ENCODE data around the gene SLC45A1.
A peak's percentile ranks its signal among the peaks of the same experiment; 100 is the strongest.

DNA sequence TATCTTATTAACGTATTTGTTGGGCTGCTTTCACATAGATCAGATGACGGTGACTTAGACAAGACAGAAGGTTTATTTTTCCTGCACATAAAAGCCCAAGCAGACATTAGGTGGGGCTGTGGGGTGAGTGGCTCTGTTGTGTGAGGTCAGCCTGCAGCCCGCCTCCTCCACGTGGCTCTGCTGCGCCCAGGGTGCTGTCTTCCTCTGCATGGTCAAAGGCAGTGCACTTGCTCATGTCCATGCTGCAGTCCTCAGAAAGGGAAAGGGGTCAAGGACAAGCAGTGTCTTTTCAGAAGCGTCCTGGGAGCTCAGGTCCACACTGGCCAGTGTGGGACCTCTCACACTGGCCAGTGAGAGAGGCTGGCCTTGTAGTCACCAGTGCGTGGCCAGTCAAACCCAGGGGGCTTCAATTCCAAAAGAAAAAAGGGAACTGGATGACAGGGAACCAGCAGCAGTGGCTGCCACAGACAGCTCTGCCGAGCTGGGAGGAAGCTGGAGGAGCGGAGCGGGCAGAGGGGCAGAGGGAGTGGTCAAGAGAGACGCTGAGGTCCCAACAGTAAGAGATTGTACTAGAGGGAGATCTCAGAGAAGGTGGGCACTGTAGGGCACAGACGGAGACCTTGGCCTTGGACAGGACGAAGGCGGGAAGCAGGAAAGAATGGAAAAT lies 35.9 kb upstream of the SLC45A1 start:
- TF ChIP-seq POLR2AphosphoS5 (IDR thresholded peaks at IDR 0.05) = peak in 1 of 2 donors; percentile 20
- TF ChIP-seq, protein P1, sequence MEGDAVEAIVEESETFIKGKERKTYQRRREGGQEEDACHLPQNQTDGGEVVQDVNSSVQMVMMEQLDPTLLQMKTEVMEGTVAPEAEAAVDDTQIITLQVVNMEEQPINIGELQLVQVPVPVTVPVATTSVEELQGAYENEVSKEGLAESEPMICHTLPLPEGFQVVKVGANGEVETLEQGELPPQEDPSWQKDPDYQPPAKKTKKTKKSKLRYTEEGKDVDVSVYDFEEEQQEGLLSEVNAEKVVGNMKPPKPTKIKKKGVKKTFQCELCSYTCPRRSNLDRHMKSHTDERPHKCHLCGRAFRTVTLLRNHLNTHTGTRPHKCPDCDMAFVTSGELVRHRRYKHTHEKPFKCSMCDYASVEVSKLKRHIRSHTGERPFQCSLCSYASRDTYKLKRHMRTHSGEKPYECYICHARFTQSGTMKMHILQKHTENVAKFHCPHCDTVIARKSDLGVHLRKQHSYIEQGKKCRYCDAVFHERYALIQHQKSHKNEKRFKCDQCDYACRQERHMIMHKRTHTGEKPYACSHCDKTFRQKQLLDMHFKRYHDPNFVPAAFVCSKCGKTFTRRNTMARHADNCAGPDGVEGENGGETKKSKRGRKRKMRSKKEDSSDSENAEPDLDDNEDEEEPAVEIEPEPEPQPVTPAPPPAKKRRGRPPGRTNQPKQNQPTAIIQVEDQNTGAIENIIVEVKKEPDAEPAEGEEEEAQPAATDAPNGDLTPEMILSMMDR (IDR thresholded peaks at IDR 0.05) = no peak

Data from upper lobe of left lung (tissue), 4 donors.